NCI-H69 (cell line): ENCODE data around the gene MRPS9.

ENCODE experiments used
- DNase-seq: peaks from one replicate; lab custom pipeline; 2025; lab: John Stamatoyannopoulos, UW

The MRPS9 gene

GRCh38 chr2:105078906-105079495, 41.1 kb downstream of the MRPS9 start:
- no peak for DNase-seq

GRCh38 chr2:105080461-105080860, 42.6 kb downstream of the MRPS9 start:
- DNase-seq, result no peak

- peak; percentile 78 for DNase-seq
Measured at GRCh38 chr2:105081006-105081601, 43.2 kb downstream of the MRPS9 start.

GRCh38 chr2:105082107-105082506, 44.2 kb downstream of the MRPS9 start:
- DNase-seq, result no peak

- no peak for DNase-seq
Measured at GRCh38 chr2:105085525-105085924, 47.7 kb downstream of the MRPS9 start.

GRCh38 chr2:105087273-105087672, 49.4 kb downstream of the MRPS9 start:
- DNase-seq, result no peak

- no peak for DNase-seq
Measured at GRCh38 chr2:105090091-105090490, 52.2 kb downstream of the MRPS9 start.

GRCh38 chr2:105092797-105093196, 54.9 kb downstream of the MRPS9 start:
- no peak for DNase-seq

- no peak for DNase-seq
Measured at GRCh38 chr2:105099153-105099552, 61.3 kb downstream of the MRPS9 start.

- no peak for DNase-seq
Measured at GRCh38 chr2:105100046-105100840, 62.4 kb downstream of the MRPS9 start.

GRCh38 chr2:105102001-105102400, 64.1 kb downstream of the MRPS9 start:
- no peak for DNase-seq

- peak; percentile 25 for DNase-seq
Measured at GRCh38 chr2:105102963-105103421, 65.1 kb downstream of the MRPS9 start.

GRCh38 chr2:105103481-105103880, 65.6 kb downstream of the MRPS9 start:
- DNase-seq, result no peak

- DNase-seq, result peak; percentile 2
Measured at GRCh38 chr2:105104208-105104731, 66.4 kb downstream of the MRPS9 start.

GRCh38 chr2:105110295-105110829, 72.5 kb downstream of the MRPS9 start:
- no peak for DNase-seq

GRCh38 chr2:105111365-105112150, 73.7 kb downstream of the MRPS9 start:
- DNase-seq, result no peak

GRCh38 chr2:105112345-105112744, 74.5 kb downstream of the MRPS9 start:
- peak; percentile 35 for DNase-seq

GRCh38 chr2:105113616-105114291, 75.9 kb downstream of the MRPS9 start:
- no peak for DNase-seq

- peak; percentile 66 for DNase-seq
Measured at GRCh38 chr2:105114551-105114950, 76.7 kb downstream of the MRPS9 start.

- DNase-seq, result no peak
Measured at GRCh38 chr2:105116348-105116747, 78.5 kb downstream of the MRPS9 start.

- no peak for DNase-seq
Measured at GRCh38 chr2:105117565-105117964, 79.7 kb downstream of the MRPS9 start.
